Activated naive CD4-positive, alpha-beta T cell treated with anti-CD3 and anti-CD28 coated beads, Interleukin-2, amount 10 ng/mL, durations not matched to agents 7 days and 5 days (primary cell): ENCODE data around the gene MCF2.
A peak's percentile ranks its signal among the peaks of the same experiment; 100 is the strongest.
"Not testable (repeated sequence)": the region's sequence is repeated elsewhere in the genome, so short reads cannot be mapped to it uniquely, and the experiment has no call there.

Experiments used
- CTCF ChIA-PET: fragments of 350-600 bp; sonication (Branson Sonifier 250); formaldehyde crosslinking; loops from one replicate; lab custom pipeline; 2021; ENCODE audit warnings: antibody characterized with exemption; lab: Charles Lee
- DNase-seq: peaks from one replicate; pipeline ENCODE4 v3.0.0-alpha.2; 2020
- H3K27ac Mint-ChIP-seq: one replicate; pipeline ENCODE4 v1.8.0; 2021; ENCODE audit warnings: mild to moderate bottlenecking, moderate library complexity, mixed read lengths
- H3K27me3 Mint-ChIP-seq: one replicate; pipeline ENCODE4 v1.8.0; 2021; ENCODE audit warnings: mild to moderate bottlenecking, mixed read lengths
- H3K36me3 Mint-ChIP-seq: one replicate; pipeline ENCODE4 v1.8.0; 2021; ENCODE audit warnings: mixed read lengths
- H3K4me1 Mint-ChIP-seq: one replicate; pipeline ENCODE4 v1.8.0; 2021; ENCODE audit warnings: mixed read lengths
- H3K4me3 Mint-ChIP-seq: one replicate; pipeline ENCODE4 v1.8.0; 2021; ENCODE audit warnings: mild to moderate bottlenecking, moderate library complexity, mixed read lengths
- H3K9me3 Mint-ChIP-seq: one replicate; pipeline ENCODE4 v1.8.0; 2021; ENCODE audit warnings: mixed read lengths

The MCF2 gene

GRCh38 chrX:139691493-139691842 is 16.5 kb downstream of the MCF2 start:
- CTCF ChIA-PET, result no interaction called here

GRCh38 chrX:139685175-139685574 is 22.8 kb downstream of the MCF2 start:
- H3K4me3 Mint-ChIP-seq, H3K9me3 Mint-ChIP-seq, H3K36me3 Mint-ChIP-seq, H3K4me1 Mint-ChIP-seq, H3K27ac Mint-ChIP-seq, DNase-seq, CTCF ChIA-PET: not testable (repeated sequence)
- peaks cover 14% of the 10 kb centered on the region for H3K27me3 Mint-ChIP-seq

More at GRCh38 chrX:139691493-139691842, 16.5 kb downstream of the MCF2 start:
- Mint-ChIP-seq H3K9me3 (no peaks in the 10 kb centered on the region), H3K27ac (no peak overlapping the region), H3K36me3 (no peaks in the 10 kb centered on the region), H3K4me1 (peaks cover 7% of the 10 kb centered on the region), H3K27me3 (peaks cover 43% of the 10 kb centered on the region), H3K4me3 (peak overlapping the region; percentile 49)
- no peak for DNase-seq

GRCh38 chrX:139680356-139680755 is 27.6 kb downstream of the MCF2 start:
- CTCF ChIA-PET, result no interaction called here

GRCh38 chrX:139647597-139647996 is 60.4 kb downstream of the MCF2 start:
- no peaks in the 10 kb centered on the region for H3K4me1 Mint-ChIP-seq
- H3K9me3 Mint-ChIP-seq, result no peaks in the 10 kb centered on the region
- no peak overlapping the region for H3K27ac Mint-ChIP-seq
- no peaks in the 10 kb centered on the region for H3K27me3 Mint-ChIP-seq
- no peak for DNase-seq
- CTCF ChIA-PET, result interaction anchor here (0.6 kb wide), 1 partner anchor 615 kb away, joined by 3 read pairs; no protein-coding TSS in a partner anchor
- H3K36me3 Mint-ChIP-seq, result no peaks in the 10 kb centered on the region
- no peak overlapping the region for H3K4me3 Mint-ChIP-seq

More at GRCh38 chrX:139680356-139680755, 27.6 kb downstream of the MCF2 start:
- Mint-ChIP-seq H3K27ac (no peak overlapping the region), H3K27me3 (no peaks in the 10 kb centered on the region), H3K4me1 (no peaks in the 10 kb centered on the region), H3K9me3 (peaks cover 2% of the 10 kb centered on the region), H3K36me3 (no peaks in the 10 kb centered on the region), H3K4me3 (no peak overlapping the region)
- DNase-seq, result no peak

GRCh38 chrX:139642241-139642927 is 65.6 kb downstream of the MCF2 start:
- Mint-ChIP-seq H3K9me3 (no peaks in the 10 kb centered on the region), H3K36me3 (no peaks in the 10 kb centered on the region), H3K4me3 (no peak overlapping the region), H3K27ac (no peak overlapping the region), H3K27me3 (no peaks in the 10 kb centered on the region), H3K4me1 (no peaks in the 10 kb centered on the region)
- CTCF ChIA-PET, result no interaction called here
- DNase-seq, result no peak

GRCh38 chrX:139640259-139640658 is 67.7 kb downstream of the MCF2 start:
- DNase-seq, result no peak
- Mint-ChIP-seq H3K4me3 (no peak overlapping the region), H3K36me3 (no peaks in the 10 kb centered on the region), H3K27ac (no peak overlapping the region), H3K4me1 (no peaks in the 10 kb centered on the region), H3K9me3 (no peaks in the 10 kb centered on the region), H3K27me3 (no peaks in the 10 kb centered on the region)
- CTCF ChIA-PET, result no interaction called here

- no peak overlapping the region for H3K27ac Mint-ChIP-seq
- CTCF ChIA-PET, result no interaction called here
- no peak for DNase-seq
- H3K27me3 Mint-ChIP-seq, result no peaks in the 10 kb centered on the region
- H3K4me3 Mint-ChIP-seq, result no peak overlapping the region
- no peaks in the 10 kb centered on the region for H3K4me1 Mint-ChIP-seq
- no peaks in the 10 kb centered on the region for H3K36me3 Mint-ChIP-seq
- H3K9me3 Mint-ChIP-seq, result no peaks in the 10 kb centered on the region
Observed at GRCh38 chrX:139639253-139639652, 68.7 kb downstream of the MCF2 start.

GRCh38 chrX:139600105-139600504 is 107.9 kb downstream of the MCF2 start:
- Mint-ChIP-seq H3K4me3 (no peak overlapping the region), H3K36me3 (no peaks in the 10 kb centered on the region), H3K9me3 (no peaks in the 10 kb centered on the region), H3K27me3 (no peaks in the 10 kb centered on the region), H3K27ac (no peak overlapping the region), H3K4me1 (no peaks in the 10 kb centered on the region)
- CTCF ChIA-PET, result no interaction called here
- no peak for DNase-seq

- DNase-seq, result no peak
- Mint-ChIP-seq H3K9me3 (no peaks in the 10 kb centered on the region), H3K27ac (no peak overlapping the region), H3K36me3 (no peaks in the 10 kb centered on the region), H3K27me3 (no peaks in the 10 kb centered on the region), H3K4me1 (no peaks in the 10 kb centered on the region), H3K4me3 (no peak overlapping the region)
- CTCF ChIA-PET, result no interaction called here
Observed at GRCh38 chrX:139596068-139596467, 111.9 kb downstream of the MCF2 start.

GRCh38 chrX:139585613-139586012 is 122.4 kb downstream of the MCF2 start:
- no peaks in the 10 kb centered on the region for H3K36me3 Mint-ChIP-seq
- H3K4me1 Mint-ChIP-seq, result no peaks in the 10 kb centered on the region
- CTCF ChIA-PET, result no interaction called here
- no peaks in the 10 kb centered on the region for H3K9me3 Mint-ChIP-seq
- no peaks in the 10 kb centered on the region for H3K27me3 Mint-ChIP-seq
- no peak overlapping the region for H3K4me3 Mint-ChIP-seq
- no peak for DNase-seq
- H3K27ac Mint-ChIP-seq, result no peak overlapping the region

- CTCF ChIA-PET, result no interaction called here
- Mint-ChIP-seq H3K4me1 (no peaks in the 10 kb centered on the region), H3K4me3 (no peak overlapping the region), H3K27ac (no peak overlapping the region), H3K27me3 (no peaks in the 10 kb centered on the region), H3K9me3 (no peaks in the 10 kb centered on the region), H3K36me3 (no peaks in the 10 kb centered on the region)
- no peak for DNase-seq
Observed at GRCh38 chrX:139581068-139581467, 126.9 kb downstream of the MCF2 start.

- H3K27ac Mint-ChIP-seq, result no peak overlapping the region
- CTCF ChIA-PET, result no interaction called here
Observed at GRCh38 chrX:139566981-139567380, 141.0 kb downstream of the MCF2 start.

GRCh38 chrX:139563251-139563650 is 144.7 kb downstream of the MCF2 start:
- H3K9me3 Mint-ChIP-seq, result no peaks in the 10 kb centered on the region
- no peak overlapping the region for H3K4me3 Mint-ChIP-seq
- no peaks in the 10 kb centered on the region for H3K4me1 Mint-ChIP-seq
- CTCF ChIA-PET, result no interaction called here
- H3K36me3 Mint-ChIP-seq, result no peaks in the 10 kb centered on the region
- no peak overlapping the region for H3K27ac Mint-ChIP-seq
- no peaks in the 10 kb centered on the region for H3K27me3 Mint-ChIP-seq
- DNase-seq, result no peak

More at GRCh38 chrX:139566981-139567380, 141.0 kb downstream of the MCF2 start:
- no peaks in the 10 kb centered on the region for H3K9me3 Mint-ChIP-seq
- no peaks in the 10 kb centered on the region for H3K36me3 Mint-ChIP-seq
- H3K27me3 Mint-ChIP-seq, result no peaks in the 10 kb centered on the region
- H3K4me1 Mint-ChIP-seq, result no peaks in the 10 kb centered on the region
- no peak for DNase-seq
- no peak overlapping the region for H3K4me3 Mint-ChIP-seq

GRCh38 chrX:139560221-139560620 is 147.7 kb downstream of the MCF2 start:
- H3K27ac Mint-ChIP-seq, result no peak overlapping the region
- no peaks in the 10 kb centered on the region for H3K9me3 Mint-ChIP-seq
- DNase-seq, result no peak
- H3K4me1 Mint-ChIP-seq, result no peaks in the 10 kb centered on the region
- no peak overlapping the region for H3K4me3 Mint-ChIP-seq
- no peaks in the 10 kb centered on the region for H3K36me3 Mint-ChIP-seq
- H3K27me3 Mint-ChIP-seq, result peaks cover 3% of the 10 kb centered on the region
- CTCF ChIA-PET, result no interaction called here

- Mint-ChIP-seq H3K4me1 (no peaks in the 10 kb centered on the region), H3K27me3 (peaks cover 5% of the 10 kb centered on the region), H3K27ac (no peak overlapping the region), H3K9me3 (no peaks in the 10 kb centered on the region), H3K4me3 (no peak overlapping the region), H3K36me3 (no peaks in the 10 kb centered on the region)
- CTCF ChIA-PET, result no interaction called here
- DNase-seq, result no peak
Observed at GRCh38 chrX:139559383-139560042, 148.5 kb downstream of the MCF2 start.
